Measurements from ENCODE around the gene GLIPR1L2. TPM values are rescaled to one million over a fixed set of nuclear protein-coding genes. Genes with fewer than 3 reads are reported as not detected.

Gene GLIPR1L2
- total RNA-seq, 1 donor: 0.36 TPM

- H3K79me2 ChIP-seq (ENCODE audit: insufficient read depth, low read length): no peaks in the 10 kb centered on the region
- H3K27me3 ChIP-seq (ENCODE audit: insufficient read depth, low read length): no peaks in the 10 kb centered on the region
- H3K4me3 ChIP-seq (ENCODE audit: insufficient read depth, low read length): no peak overlapping the region
- H3K9me3 ChIP-seq (ENCODE audit: low read depth, low read length): no peaks in the 10 kb centered on the region
- no peak overlapping the region for H3K4me2 ChIP-seq (ENCODE audit: insufficient read depth, low read length)
- no peak overlapping the region for H2AFZ ChIP-seq (ENCODE audit: low read length)
- no peak for TF ChIP-seq CTCF (IDR thresholded peaks at IDR 0.05; ENCODE audit: extremely low read depth, low read depth, low read length)
- no peak overlapping the region for H3K27ac ChIP-seq (ENCODE audit: low read depth, low read length)
- H3K36me3 ChIP-seq (ENCODE audit: insufficient read depth, low read length): no peaks in the 10 kb centered on the region
- no peaks in the 10 kb centered on the region for H3K4me1 ChIP-seq (ENCODE audit: insufficient read depth, low read length)
- no peaks in the 10 kb centered on the region for H4K20me1 ChIP-seq (ENCODE audit: insufficient read depth, low read length)
- no peak for DNase-seq (ENCODE audit: insufficient read length, low spot score, missing footprints)
Observed at GRCh38 chr12:75404231-75404630, 13.3 kb downstream of the GLIPR1L2 start.

DNA sequence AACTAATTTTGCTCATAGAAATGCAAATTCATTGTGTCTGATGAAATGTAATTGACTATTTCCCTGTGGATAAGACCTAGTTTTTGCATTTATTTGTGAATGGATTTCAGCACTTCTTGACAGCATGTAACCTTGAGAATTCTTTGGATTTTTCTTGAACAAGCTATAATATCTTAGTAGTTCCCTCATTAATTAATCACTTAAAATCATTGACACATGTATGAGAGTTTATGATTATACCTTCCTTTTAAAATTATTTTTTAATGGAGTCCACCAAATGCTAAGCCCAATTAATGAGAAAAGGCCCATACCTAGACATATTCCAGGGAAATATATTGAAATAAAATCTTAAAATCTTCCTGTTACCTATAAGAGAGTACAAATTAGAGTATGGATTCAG lies 16.8 kb downstream of the GLIPR1L2 start:
- H2AFZ ChIP-seq (ENCODE audit: low read length): no peak overlapping the region
- no peaks in the 10 kb centered on the region for H4K20me1 ChIP-seq (ENCODE audit: insufficient read depth, low read length)
- no peaks in the 10 kb centered on the region for H3K9me3 ChIP-seq (ENCODE audit: low read depth, low read length)
- no peaks in the 10 kb centered on the region for H3K4me1 ChIP-seq (ENCODE audit: insufficient read depth, low read length)
- H3K4me2 ChIP-seq (ENCODE audit: insufficient read depth, low read length): no peak overlapping the region
- H3K27ac ChIP-seq (ENCODE audit: low read depth, low read length): no peak overlapping the region
- no peak overlapping the region for H3K4me3 ChIP-seq (ENCODE audit: insufficient read depth, low read length)
- DNase-seq (ENCODE audit: insufficient read length, low spot score, missing footprints): no peak
- no peaks in the 10 kb centered on the region for H3K36me3 ChIP-seq (ENCODE audit: insufficient read depth, low read length)
- TF ChIP-seq CTCF (IDR thresholded peaks at IDR 0.05; ENCODE audit: extremely low read depth, low read depth, low read length): no peak
- no peaks in the 10 kb centered on the region for H3K79me2 ChIP-seq (ENCODE audit: insufficient read depth, low read length)
- no peaks in the 10 kb centered on the region for H3K27me3 ChIP-seq (ENCODE audit: insufficient read depth, low read length)

DNA sequence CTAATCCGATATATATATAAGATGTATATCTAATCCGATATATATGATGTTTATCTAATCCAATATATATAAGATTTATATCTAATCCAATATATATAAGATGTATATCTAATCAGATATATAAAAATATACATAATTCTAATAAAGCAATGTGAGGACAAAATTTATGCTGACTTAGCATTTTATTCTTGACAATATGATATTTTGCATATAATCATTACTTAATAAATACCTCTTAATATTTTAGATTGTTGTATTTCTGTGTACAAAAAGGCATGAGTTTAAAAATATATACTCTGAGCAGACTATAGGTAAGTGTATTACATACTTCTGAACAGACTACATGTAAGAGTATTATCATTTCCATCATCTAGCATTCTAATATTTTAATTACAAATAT lies 18.9 kb downstream of the GLIPR1L2 start:
- H3K9me3 ChIP-seq (ENCODE audit: low read depth, low read length): no peaks in the 10 kb centered on the region
- no peaks in the 10 kb centered on the region for H3K36me3 ChIP-seq (ENCODE audit: insufficient read depth, low read length)
- no peak overlapping the region for H2AFZ ChIP-seq (ENCODE audit: low read length)
- H3K4me1 ChIP-seq (ENCODE audit: insufficient read depth, low read length): no peaks in the 10 kb centered on the region
- H4K20me1 ChIP-seq (ENCODE audit: insufficient read depth, low read length): no peaks in the 10 kb centered on the region
- H3K27me3 ChIP-seq (ENCODE audit: insufficient read depth, low read length): no peaks in the 10 kb centered on the region
- H3K4me3 ChIP-seq (ENCODE audit: insufficient read depth, low read length): no peak overlapping the region
- H3K4me2 ChIP-seq (ENCODE audit: insufficient read depth, low read length): no peak overlapping the region
- H3K79me2 ChIP-seq (ENCODE audit: insufficient read depth, low read length): no peaks in the 10 kb centered on the region
- no peak for TF ChIP-seq CTCF (IDR thresholded peaks at IDR 0.05; ENCODE audit: extremely low read depth, low read depth, low read length)
- H3K27ac ChIP-seq (ENCODE audit: low read depth, low read length): no peak overlapping the region
- no peak for DNase-seq (ENCODE audit: insufficient read length, low spot score, missing footprints)

DNA sequence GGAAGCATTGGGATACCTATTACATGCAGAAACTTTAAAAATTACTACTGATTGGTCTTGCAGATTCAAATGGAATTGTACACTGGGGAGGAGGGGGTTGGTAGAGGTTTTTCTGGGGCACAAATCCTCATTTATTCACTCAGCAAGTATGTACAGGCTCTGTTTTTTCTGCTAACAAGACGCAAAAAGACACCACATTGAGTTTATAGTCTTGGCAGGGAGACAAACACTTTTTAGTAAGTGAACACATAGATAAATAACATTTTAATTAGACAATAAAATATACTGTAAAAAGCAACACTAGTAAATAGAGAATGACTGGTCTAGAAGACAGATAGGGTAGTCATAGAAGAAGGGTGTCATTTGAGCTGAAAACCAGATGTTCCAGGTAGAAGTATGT lies 23.8 kb downstream of the GLIPR1L2 start:
- no peaks in the 10 kb centered on the region for H3K36me3 ChIP-seq (ENCODE audit: insufficient read depth, low read length)
- no peak for DNase-seq (ENCODE audit: insufficient read length, low spot score, missing footprints)
- H3K79me2 ChIP-seq (ENCODE audit: insufficient read depth, low read length): no peaks in the 10 kb centered on the region
- H3K9me3 ChIP-seq (ENCODE audit: low read depth, low read length): no peaks in the 10 kb centered on the region
- peaks cover 8% of the 10 kb centered on the region for H3K4me1 ChIP-seq (ENCODE audit: insufficient read depth, low read length)
- no peak overlapping the region for H3K27ac ChIP-seq (ENCODE audit: low read depth, low read length)
- H4K20me1 ChIP-seq (ENCODE audit: insufficient read depth, low read length): no peaks in the 10 kb centered on the region
- H3K27me3 ChIP-seq (ENCODE audit: insufficient read depth, low read length): no peaks in the 10 kb centered on the region
- TF ChIP-seq CTCF (IDR thresholded peaks at IDR 0.05; ENCODE audit: extremely low read depth, low read depth, low read length): no peak
- H2AFZ ChIP-seq (ENCODE audit: low read length): no peak overlapping the region
- H3K4me2 ChIP-seq (ENCODE audit: insufficient read depth, low read length): no peak overlapping the region
- no peak overlapping the region for H3K4me3 ChIP-seq (ENCODE audit: insufficient read depth, low read length)
